Gastrocnemius medialis (tissue), 4 donors: Measurements from ENCODE around the gene DHRSX.

Experiments
- CTCF ChIP-seq, 5 experiments: fragments of 450-650 bp in 3 of 5; fragments of 200-600 bp in 2 of 5; sonication (generic) in 2 of 5; IDR thresholded peaks in 4 of 5; conservative IDR thresholded peaks in 1 of 5; 1 replicate in 4 of 5; 2 replicates in 1 of 5; pipeline ENCODE4 v1.5.1; 2016 to 2019; ENCODE audit warnings: antibody characterized with exemption in 5 of 5, mild to moderate bottlenecking in 3 of 5, moderate library complexity in 3 of 5
- POLR2A ChIP-seq, 2 donors: fragments of 450-650 bp; IDR thresholded peaks; one replicate each; pipeline ENCODE4 v1.6.1; 2017; ENCODE audit warnings: antibody characterized with exemption in 2 of 2, mild to moderate bottlenecking in 2 of 2, moderate library complexity in 2 of 2

GRCh38 chrX:2523911-2524310 is 23.1 kb upstream of the DHRSX start:
- TF ChIP-seq CTCF (IDR thresholded peaks at IDR 0.05 in 4 of 5, conservative IDR thresholded peaks at IDR 0.05 in 1 of 5): no peak
- no peak for TF ChIP-seq POLR2A (IDR thresholded peaks at IDR 0.05)
